ENCODE results near the gene ANO6.
"Not testable (repeated sequence)": the region's sequence is repeated elsewhere in the genome, so short reads cannot be mapped to it uniquely, and the experiment has no call there.

Gene ANO6

GRCh38 chr12:45243963-45244362 is 28.1 kb downstream of the ANO6 start:
- no peak for DNase-seq

- no peak for DNase-seq
These were observed 28.9 kb downstream of the ANO6 start for GRCh38 chr12:45244561-45245343.

GRCh38 chr12:45246236-45246635 is 30.3 kb downstream of the ANO6 start:
- DNase-seq = no peak

- no peak for DNase-seq
These were observed 31.7 kb downstream of the ANO6 start for GRCh38 chr12:45247589-45247988.

GRCh38 chr12:45248095-45248494 is 32.2 kb downstream of the ANO6 start:
- DNase-seq = no peak

- DNase-seq = no peak
These were observed 38.4 kb downstream of the ANO6 start for GRCh38 chr12:45254254-45254653.

- DNase-seq = no peak
These were observed 40.8 kb downstream of the ANO6 start for GRCh38 chr12:45256721-45257120.

GRCh38 chr12:45257185-45257930 is 41.5 kb downstream of the ANO6 start:
- no peak for DNase-seq

GRCh38 chr12:45259675-45260074 is 43.8 kb downstream of the ANO6 start:
- no peak for DNase-seq

- no peak for DNase-seq
These were observed 44.4 kb downstream of the ANO6 start for GRCh38 chr12:45260104-45260815.

GRCh38 chr12:45260854-45261253 is 45.0 kb downstream of the ANO6 start:
- DNase-seq = no peak

GRCh38 chr12:45262185-45262584 is 46.3 kb downstream of the ANO6 start:
- DNase-seq = not testable (repeated sequence)

GRCh38 chr12:45263587-45263986 is 47.7 kb downstream of the ANO6 start:
- DNase-seq = no peak

GRCh38 chr12:45268672-45269411 is 52.9 kb downstream of the ANO6 start:
- DNase-seq = no peak

GRCh38 chr12:45269412-45269751 is 53.5 kb downstream of the ANO6 start:
- no peak for DNase-seq

GRCh38 chr12:45270951-45271350 is 55.1 kb downstream of the ANO6 start:
- DNase-seq = no peak

GRCh38 chr12:45273717-45274271 is 57.9 kb downstream of the ANO6 start:
- DNase-seq = no peak

GRCh38 chr12:45276154-45276755 is 60.4 kb downstream of the ANO6 start:
- DNase-seq = no peak

GRCh38 chr12:45278447-45278846 is 62.6 kb downstream of the ANO6 start:
- DNase-seq = no peak

- no peak for DNase-seq
These were observed 64.3 kb downstream of the ANO6 start for GRCh38 chr12:45279931-45280830.

- no peak for DNase-seq
These were observed 66.1 kb downstream of the ANO6 start for GRCh38 chr12:45281994-45282393.
